ENCODE data around the gene PMS2. TPM values are rescaled to one million over a fixed set of nuclear protein-coding genes. Genes with fewer than 3 reads are reported as not detected.

The PMS2 gene
- total and polyA plus RNA-seq, 10 of the 15 experiments (the other 5 are each of a cell fraction or from before 2014, with no cell fraction given) = 3.6 to 25.4 (median 18.0) TPM

GRCh38 chr7:6015917-6016652 lies 7.2 kb upstream of the PMS2 start:
- H3K27ac ChIP-seq (ENCODE audit: control insufficient read depth, insufficient read depth) = peak overlapping the region; percentile 60
- peak overlapping the region; percentile 34 for H2AFZ ChIP-seq (ENCODE audit: control insufficient read depth, low read depth, low read length)
- peaks cover 3% of the 10 kb centered on the region for H3K79me2 ChIP-seq (ENCODE audit: control insufficient read depth, insufficient read depth, low read length)
- ATAC-seq (peak; percentile 43), FAIRE-seq (no peak), DNase-seq (ENCODE audit: low read depth, low spot score) (no peak)
- H3K9me3 ChIP-seq (replicated peaks; ENCODE audit: control insufficient read depth, insufficient read depth, low read length) = 0 out of 3 replicates have a peak, but pooled peaks cover 2% of the 10 kb centered on the region
- ChIA-PET CTCF (interaction anchor here (1.0 kb wide), 1 partner anchor 159 kb away, joined by 5 read pairs; no protein-coding TSS in a partner anchor), SMC1A (ENCODE audit: uncharacterized antibody, unreplicated experiment) (interaction anchor here (1.1 kb wide), 1 partner anchor 91 kb away, joined by 3 read pairs; no protein-coding TSS in a partner anchor), POLR2A (interaction anchor here (0.8 kb wide), 1 partner anchor 11 kb away, joined by 4 read pairs; no protein-coding TSS in a partner anchor), RAD21 (ENCODE audit: unreplicated experiment) (no interaction called here)
- H3K9ac ChIP-seq (ENCODE audit: control insufficient read depth, insufficient read depth, low read length) = 0 out of 2 replicates have a peak overlapping the region, but pooled peaks have one; percentile 4
- no peaks in the 10 kb centered on the region for H3K27me3 ChIP-seq (replicated peaks in 1 of 2; ENCODE audit: control insufficient read depth in 2 of 2, insufficient read depth in 2 of 2, low read length in 1 of 2)
- peaks cover 12% of the 10 kb centered on the region for H3K4me1 ChIP-seq (ENCODE audit: control insufficient read depth, insufficient read depth, low read length)
- WGBS (ENCODE audit: insufficient coverage, insufficient replicate concordance, low lambda C conversion rate, missing lambda C conversion rate) = 3% methylated on average over 8 of the region's 8 CpGs
- BruUV-seq (replicated peaks) = no TSS peak
- H3K4me2 ChIP-seq (ENCODE audit: control insufficient read depth, insufficient read depth) = peak overlapping the region; percentile 51
- H4K20me1 ChIP-seq (ENCODE audit: control insufficient read depth, insufficient read depth) = no peaks in the 10 kb centered on the region
- intact Hi-C loops (cut with micrococcal nuclease; ENCODE audit: unreplicated experiment) (no loop called here), in situ Hi-C loops (cut with MboI) (no loop called here)
- no peak overlapping the region for H3K4me3 ChIP-seq
- peaks cover 6 to 7% of the 10 kb centered on the region in 2 experiments; a peak in 3 of 4 replicates for H3K36me3 ChIP-seq (ENCODE audit: control insufficient read depth in 2 of 2, insufficient read depth in 2 of 2, low read length in 1 of 2)
- TF ChIP-seq ZNF384 (IDR thresholded peaks at IDR 0.05; ENCODE audit: borderline replicate concordance, low read depth, low read length) (no peak), RUNX3 (IDR thresholded peaks at IDR 0.05; ENCODE audit: low read length) (peak; percentile 22; the same call in 1 of the 2 replicates), ZNF24 (IDR thresholded peaks at IDR 0.05) (0 out of 2 replicates have a peak, but pooled peaks have one; percentile 17), GABPA (IDR thresholded peaks at IDR 0.05; ENCODE audit: low read depth) (no peak), RB1 (IDR thresholded peaks at IDR 0.05; ENCODE audit: borderline replicate concordance) (no peak), RAD51 (IDR thresholded peaks at IDR 0.05) (no peak), CHD4 (IDR thresholded peaks at IDR 0.05) (no peak), YBX1 (IDR thresholded peaks at IDR 0.05) (no peak)
